ENCODE measurements around the gene FBXO44.
A peak's percentile ranks its signal among the peaks of the same experiment; 100 is the strongest.

FBXO44 gene

DNA sequence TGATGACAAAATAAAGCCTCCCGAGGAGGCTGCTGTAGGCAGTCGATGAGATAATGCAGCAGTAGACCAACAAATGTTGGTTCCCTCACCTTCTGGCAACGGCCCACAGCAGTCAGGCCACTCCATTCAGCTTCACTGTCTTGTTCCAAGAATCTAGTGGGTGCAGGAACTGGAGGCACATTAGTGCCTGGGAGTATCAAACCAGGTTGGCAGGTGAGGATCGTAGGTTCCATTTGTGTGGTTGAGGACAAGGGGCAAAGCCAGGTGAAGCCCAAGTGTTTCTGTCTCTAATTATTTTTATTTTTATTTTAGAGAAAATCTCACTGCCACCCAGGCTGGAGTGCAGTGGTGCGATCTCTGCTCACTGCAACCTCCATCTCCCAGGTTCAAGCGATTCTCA, 13.7 kb upstream of the FBXO44 start:
- no peak for DNase-seq

DNA sequence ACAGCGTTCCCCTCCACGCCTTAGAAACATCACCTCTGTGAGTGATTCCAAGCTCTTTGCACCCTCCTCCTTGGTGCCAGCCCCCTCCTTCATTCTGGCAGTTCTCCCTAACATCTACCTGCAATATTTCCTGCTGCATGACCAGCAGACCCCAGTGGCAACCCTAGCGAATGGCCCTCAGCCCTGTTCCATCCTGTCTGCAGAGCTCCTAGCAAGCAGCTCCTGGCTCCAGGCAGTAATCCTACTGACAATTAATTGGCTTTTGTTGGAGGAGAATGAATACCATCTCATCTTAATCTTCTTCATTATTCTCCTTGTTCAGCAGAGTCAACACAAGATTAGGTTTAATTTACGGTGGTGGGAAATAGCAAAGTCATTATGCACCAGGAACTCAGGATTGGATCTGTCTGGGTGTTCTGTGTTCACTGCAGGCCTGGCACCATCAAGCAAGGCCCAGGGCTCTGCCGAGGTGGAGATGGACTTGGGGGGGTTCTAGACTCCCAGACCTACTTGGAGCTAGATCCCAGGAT, 12.8 kb upstream of the FBXO44 start:
- no peak for DNase-seq

DNA sequence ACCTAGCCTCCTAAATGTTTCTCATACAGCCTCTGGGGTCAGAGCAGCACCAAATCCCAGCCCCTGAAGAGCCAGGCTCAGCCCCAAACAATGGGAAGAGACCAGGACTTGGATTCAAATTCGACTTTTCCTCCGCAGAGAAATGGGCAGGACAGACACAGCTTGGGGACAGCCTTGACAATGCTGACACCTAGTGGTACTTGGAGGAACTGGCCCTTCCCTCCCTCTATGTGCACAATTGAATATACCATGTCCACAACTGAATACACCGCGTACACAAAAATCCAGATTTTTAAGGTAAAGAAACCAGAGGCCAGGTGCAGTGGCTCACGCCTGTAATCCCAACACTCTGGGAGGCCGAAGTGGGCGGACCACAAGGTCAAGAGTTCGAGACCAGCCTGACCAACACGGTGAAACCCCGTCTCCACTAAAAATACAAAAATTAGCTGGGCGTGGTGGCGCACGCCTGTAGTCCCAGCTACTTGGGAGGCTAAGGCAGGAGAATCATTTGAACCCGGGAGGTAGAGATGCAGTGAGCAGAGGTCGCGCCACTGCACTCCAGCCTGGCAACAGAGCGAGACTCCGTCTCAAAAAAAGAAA, 12.2 kb upstream of the FBXO44 start:
- DNase-seq = peak; percentile 47

DNA sequence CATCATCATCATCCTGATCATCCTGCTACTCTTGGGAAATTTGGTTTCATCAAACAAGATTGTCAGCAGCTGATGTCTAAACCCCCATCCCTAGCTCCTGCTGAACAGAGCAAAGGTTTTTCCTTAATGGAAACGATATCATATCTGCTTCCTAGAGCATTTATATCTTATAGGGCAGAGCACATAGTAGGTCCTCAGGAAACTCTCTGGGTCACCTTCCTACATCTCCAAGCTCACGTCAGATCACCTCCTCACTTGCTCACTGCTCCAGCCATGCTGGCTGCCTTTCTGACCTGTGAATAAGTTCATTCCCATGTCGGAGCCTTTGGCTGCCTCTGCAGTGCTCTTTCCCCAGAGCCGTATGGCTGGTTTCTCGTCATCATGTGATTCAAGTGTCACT, 10.9 kb upstream of the FBXO44 start:
- no peak for DNase-seq

DNA sequence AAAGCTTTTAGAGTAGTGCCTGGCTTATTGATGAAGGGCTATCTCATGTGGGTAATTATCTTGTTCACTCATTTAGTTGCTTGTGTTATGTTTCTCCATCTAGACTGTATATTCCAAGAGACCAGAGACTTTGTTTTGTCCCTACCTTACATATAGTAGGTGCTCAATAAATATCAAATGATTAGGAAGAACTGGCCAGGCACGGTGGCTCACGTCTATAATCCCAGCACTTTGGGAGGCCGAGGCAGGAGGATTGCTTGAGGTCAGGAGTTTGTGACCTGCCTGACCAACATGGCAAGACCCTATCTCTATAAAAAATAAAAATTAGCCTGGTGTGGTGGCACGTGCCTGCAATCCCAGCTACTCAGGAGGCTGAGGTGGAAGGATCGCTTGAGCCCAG, 9.4 kb upstream of the FBXO44 start:
- no peak for DNase-seq

DNA sequence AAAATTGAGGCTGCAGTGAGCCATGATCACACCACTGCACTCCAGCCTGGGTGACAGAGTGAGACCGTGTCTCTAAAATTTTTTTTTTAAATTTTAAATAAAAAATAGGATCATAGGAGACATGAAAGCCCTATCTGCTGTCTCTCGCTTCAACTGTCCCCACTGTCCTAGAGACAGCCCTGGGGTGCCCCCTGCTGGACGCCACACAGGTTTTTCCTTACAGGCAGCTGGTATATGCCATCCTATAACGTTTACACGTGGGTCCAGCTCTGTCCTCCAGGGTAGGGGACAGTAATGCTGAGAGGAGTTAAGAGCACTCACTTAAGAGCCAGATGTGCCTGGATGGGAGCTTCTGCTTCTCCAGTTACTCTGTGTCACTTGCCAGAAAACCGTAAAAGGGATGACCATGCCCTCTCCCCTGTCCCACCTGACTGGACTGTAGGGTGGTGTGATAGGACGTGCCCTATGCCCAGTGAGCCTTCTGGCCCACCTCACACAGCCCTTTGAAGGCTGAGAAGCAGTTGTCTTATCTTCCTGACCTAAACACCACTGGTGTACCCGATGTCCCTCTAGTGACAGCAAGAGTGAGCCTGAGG, 8.9 kb upstream of the FBXO44 start:
- DNase-seq = peak; percentile 74

DNA sequence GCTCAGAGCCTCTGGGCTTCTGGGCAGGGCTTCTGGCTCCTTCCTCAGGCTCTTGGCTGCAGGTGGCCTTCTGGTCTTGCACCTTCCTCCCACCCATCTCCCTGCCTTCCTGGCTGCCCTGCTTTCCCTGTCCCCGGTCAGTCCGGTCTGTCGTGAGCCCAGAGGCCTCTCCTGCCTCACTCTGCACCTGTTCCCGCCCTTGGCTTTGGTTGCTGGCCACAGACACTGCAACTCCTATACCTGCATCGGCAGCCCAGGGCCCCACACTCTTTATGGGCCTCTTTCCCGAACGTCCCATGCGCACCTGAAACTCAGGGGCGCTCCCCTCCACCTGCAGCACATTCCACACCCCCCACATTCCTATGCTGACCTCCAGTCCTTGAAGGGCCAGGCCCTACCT, 8.4 kb upstream of the FBXO44 start:
- DNase-seq = no peak

DNA sequence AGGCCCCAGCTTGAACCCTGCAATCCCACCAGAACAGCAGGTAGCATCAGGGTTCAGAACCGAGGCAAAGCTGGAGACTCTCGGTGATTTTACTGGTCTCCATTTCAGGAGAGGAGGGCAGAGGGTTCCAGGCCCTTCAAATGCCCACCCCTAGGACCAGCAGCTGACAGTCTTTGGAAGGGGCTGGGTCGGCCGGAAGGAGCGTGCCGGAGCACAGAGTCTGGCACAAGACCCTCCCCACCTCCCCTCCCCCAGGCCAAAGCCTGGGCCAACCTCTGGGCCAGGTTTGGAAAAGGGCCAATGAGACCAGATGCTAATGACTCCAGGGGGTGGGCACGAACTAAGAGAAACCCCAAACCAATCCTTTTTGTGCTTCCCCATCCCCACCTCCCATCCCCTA, 7.3 kb upstream of the FBXO44 start:
- no peak for DNase-seq

DNA sequence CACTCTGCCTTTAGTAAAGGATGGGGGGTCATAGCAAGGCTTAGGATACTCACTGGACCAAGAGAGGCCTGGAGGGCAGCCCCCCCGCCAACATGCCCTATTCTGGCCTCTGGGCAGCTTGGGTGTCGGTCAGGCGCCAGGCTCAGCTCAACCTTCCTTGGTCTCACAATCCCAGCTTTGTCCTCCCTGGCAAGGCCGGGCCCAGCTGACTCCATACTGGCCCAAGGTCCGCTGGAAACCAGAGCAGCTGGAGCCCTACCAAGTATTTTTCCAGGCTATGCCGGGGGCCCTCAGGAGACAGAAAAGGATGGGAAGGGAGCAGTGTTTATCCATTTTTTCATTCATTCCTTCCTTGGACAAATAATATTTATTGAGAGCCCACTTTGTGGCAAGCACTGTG, 6.6 kb upstream of the FBXO44 start:
- no peak for DNase-seq

DNA sequence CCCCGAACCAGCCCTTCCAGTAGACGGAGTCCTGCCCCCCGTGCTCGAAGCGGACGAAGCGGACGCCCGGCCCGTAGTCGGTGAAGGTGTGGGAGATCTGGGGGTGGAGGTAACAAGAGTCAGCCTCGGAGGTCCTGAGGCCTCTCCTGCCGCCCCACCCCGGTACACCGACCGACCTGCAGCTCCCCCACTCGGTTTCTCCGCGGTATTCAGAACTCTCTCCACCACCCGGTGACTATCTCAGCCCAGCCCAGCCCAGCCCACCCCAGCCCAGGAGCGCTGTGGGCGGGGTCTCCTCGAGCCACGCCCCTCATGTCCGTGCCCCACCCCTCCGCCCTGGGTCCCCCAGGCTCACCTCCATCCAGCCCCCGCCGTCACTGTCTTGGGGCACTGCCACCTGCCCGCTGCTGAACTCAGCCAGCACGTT, 5.9 kb upstream of the FBXO44 start:
- no peak for DNase-seq

DNA sequence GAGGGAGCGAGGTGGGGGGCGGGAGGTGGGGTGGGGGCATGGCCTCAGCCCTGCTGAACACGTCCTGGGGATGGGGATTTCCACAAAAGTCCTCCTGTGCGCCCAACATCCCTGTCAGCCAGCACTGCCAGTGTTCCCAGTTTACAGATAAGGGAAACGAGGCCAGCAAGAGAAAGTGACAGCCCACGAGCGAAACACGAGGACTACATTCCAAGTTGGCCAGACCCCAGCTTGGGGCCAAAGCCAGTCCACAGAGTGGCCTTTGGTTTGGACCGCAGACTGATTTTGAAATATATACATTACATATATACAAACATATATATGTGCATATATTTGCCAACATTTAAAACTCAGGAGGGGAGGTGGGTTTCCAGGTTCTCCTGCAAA, 5.4 kb upstream of the FBXO44 start:
- DNase-seq = no peak

DNA sequence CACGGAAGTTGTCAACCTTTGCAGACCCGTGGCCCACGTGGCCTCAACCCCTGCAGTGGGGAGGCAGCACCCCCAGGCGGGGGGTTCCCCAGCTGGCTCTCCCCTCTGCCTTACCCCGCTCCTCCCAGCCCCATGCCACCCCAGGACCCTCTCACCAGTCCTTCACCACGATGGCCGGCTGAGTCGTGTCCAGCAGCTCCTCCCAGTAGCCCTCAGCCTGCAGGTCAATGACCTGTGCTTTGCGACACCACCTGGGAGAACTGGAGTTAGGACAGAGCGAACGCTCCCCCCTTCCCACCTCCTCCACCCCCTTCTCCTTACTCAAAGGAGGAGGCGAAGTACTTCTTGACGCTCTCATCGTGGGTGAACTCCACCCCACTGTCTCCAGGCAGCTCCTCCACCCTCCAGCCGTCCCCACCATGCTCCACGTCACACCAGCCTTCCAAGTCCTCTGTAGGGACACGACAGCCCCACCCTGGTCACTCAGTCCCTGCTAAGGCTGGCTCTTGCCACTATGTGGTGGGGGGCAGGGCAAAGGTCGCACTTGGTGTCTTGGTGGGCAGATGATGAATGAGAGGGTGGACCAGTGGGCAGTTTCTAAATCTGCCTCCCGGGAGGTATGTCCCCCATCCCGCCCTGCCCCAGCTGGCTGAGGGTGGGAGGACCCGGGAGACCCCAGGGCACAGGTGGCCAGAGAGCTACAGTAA, 4.9 kb upstream of the FBXO44 start:
- DNase-seq = no peak

DNA sequence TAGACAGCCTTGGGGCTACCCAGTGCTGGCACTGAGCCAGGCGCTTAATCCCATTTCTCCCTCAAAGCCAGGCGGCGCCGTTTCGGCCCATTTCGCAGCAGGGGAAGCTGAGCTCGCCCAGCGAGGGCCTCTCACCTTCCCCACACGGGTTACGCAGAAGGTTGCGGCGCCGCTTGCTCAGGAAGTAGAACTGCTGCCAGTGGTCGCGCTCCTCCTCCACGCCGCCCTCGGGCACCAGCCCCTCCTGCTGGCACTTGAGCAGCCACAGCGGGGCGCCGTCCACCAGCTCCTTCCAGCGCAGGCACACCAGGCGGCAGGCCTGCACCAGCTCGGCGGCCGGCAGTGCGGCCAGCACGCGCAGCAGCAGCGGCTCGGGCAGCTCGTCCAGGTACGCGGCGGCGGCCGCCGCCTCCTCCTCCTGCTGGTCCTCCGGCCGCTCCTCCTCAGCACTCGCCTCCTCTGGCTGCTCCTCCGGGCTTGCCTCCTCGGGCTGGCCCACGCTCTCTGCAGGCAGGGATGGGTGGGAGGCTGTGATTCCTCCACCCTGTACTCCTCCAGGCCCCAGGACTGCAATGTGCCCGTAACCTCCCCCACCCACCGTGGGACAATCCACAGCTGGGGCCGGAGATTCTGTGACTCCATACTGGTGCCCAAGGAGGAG, 4.2 kb upstream of the FBXO44 start:
- DNase-seq = no peak

DNA sequence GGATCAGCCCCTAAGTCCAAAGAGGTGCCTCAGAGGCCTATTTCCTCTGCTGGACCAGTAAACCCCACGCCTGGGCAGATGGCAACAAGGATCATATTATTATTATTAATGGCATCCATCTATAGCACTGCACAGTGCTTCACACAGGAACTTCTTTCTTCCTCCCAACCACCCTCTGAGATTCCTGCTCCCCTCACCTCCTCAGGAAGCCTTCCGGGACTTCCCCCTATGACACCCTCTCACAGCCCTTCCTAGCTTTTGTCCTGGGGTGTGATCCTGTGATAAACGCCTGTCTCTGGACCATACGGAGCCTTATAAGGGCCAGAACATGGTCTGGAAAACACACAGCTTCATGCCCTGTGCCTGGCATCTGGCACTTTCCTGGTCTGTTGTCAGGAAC, 3.7 kb upstream of the FBXO44 start:
- no peak for DNase-seq

DNA sequence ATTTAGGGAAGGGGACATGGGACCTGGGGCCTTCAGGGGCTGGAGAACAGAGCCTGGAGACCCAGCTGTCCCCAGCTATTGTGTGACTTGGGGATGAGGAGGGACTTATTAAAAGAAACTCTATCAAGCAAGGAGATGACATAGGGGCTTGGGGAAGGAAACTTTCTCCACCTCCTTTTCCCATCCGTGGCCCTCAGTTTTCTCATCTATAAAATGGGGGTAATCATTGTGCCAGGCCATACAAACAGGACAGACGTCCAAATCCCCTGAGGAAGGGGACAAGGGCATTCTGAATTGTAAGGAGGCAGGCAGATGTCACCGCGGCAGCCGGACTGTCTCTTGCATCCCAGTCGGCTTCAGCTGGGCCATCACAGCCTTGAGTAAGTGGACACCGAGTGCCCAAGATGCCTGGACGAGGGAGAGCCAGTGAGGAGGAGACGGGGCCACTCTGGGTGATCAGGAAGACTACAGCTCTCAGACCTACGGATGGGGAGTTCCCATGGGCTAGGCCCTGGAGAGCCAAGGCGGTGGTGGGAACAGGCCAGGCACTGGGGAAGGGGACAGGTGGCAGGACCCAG, 2.4 kb upstream of the FBXO44 start:
- no peak for DNase-seq

DNA sequence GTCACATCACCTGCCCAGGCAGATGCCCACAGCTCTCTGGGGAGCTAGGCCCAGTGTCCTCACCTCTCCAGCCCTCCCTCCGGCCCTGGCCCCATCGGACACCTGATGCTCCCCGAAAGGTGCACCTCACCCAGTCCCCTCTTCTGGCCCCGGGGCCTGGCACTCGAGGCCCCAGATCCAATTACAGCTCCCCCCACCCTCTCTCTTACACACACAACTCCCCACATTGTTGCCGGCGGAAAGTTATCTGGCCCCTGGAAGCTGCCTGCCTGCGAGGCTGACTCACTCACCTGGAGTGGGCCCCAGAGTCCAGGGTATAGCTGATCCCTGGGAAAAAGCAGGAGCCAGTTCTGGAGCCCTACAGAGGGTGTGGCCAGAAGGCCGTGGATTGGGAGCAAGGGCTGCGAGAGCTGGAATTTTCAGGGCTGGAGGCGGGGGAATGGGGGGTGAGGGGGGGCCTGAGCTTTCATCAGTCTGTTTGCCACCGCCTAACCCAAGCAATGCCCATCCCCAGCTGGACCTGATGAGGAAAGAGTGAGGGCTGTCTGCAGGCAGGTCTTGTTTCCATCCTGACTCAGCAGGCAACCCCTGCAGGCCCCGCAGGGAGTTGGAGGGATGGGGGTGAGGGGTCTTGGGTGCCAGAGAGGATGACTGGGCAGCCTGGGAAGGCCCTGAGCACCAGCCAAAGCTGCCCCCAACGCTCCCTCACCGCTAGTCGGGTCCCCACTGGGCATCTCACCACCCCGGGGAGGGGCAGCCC, 1.4 kb upstream of the FBXO44 start:
- no peak for DNase-seq

DNA sequence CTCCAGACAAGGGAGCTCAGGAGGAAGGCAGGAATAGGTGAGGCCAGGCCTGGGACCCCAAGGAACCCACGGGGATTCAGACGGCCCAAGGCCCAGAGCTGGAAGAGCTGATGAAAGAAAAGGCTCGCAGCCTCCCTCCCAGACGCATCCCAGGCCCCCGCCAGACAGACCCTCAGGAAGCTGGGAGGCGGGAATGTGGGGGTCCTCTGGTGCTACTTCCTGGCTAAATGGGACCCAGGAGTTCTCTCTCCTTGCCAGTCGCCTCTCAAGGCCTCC, 878 bp upstream of the FBXO44 start:
- DNase-seq = no peak

DNA sequence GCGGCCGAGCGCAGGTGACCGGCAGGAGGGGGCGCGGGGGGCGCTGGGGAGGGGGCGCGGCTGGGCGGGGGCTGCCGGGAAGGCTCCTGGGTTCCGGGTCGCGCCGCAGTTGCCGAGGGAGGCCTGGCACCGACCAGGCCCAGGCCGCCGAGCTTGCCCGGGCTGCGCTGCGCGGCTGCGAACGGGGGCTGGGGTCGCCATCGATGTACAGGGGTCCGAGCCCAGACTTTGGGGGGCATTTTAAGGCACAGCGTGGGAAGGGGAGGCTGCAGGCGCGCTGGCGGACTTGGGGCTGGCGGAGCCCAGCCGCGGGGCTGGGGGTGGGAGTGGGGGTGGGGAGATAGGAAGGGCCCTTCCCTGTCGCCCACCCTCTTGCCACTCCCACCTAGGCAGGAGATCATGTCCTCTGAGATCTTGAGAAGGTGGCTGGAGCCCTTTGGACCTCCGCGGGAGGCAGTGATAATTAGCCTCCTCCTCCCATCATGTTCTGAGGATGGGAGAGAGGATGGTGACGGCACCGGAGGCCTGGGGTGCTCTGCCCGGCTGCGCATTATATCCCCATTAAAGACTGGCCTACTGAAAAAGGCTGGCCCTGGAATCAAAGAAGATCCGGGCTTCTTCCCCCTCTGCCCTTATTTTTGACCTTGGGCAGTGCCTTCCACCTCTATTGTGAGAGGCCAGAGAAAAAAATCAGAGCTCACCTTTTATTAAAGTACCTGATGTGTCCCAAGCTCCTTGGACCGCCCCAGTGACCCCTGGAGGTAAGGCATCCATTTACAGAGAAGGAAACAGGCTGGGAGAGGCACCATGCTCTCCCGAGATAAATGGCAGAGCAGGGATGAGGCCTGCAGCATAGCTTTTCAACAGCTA, 497 bp downstream of the FBXO44 start:
- no peak for DNase-seq

DNA sequence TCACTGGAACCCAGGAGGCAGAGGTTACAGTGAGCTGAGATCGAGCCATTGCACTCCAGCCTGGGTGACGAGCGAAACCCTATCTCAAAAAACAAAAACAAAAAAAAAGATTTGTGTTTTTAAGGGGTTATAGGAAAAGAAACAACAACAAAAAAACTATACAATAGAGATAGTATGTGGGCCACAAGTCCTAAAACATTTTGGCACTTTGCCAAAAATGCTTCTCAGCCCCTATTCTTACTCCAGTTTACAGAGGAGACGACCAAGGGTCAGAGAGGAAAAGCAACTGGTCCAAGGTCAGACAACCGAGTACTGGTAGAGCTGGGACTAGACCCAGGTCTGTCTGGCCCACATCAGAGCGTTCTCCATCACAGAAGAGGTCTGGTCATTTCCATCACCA, 3.0 kb downstream of the FBXO44 start:
- DNase-seq = no peak

DNA sequence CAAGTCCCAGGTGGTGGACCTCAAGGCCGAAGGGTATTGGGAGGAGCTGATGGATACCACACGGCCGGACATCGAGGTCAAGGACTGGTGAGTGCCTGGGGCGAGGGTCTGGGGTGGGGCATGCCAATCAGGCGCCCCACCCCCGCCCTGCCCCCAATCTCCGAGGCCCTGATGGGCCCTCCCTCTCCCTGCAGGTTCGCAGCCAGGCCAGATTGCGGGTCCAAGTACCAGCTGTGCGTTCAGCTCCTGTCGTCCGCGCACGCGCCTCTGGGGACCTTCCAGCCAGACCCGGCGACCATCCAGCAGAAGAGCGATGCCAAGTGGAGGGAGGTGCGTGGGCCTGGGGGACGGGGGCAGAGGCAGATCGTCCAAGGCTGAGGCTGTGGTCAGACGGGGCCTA, 3.9 kb downstream of the FBXO44 start:
- no peak for DNase-seq

DNA sequence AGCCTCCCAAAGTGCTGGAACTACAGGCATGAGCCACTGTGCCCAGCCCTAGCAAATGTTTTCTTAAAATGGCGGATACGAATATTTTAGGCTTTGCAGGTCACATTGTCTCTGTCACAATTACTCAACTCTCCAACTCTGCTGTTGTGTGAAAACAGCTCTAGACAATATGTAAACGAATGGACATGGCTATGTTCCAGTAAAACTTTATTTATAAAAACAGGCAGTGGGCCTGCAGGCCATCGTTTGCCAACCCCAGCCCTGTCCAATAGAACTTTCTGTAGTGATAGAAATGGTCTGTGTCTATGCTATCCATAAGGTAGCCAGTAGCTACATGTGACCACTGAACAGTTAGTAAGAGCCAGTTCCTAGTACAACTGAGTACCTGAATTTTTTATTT, 5.1 kb downstream of the FBXO44 start:
- no peak for DNase-seq

DNA sequence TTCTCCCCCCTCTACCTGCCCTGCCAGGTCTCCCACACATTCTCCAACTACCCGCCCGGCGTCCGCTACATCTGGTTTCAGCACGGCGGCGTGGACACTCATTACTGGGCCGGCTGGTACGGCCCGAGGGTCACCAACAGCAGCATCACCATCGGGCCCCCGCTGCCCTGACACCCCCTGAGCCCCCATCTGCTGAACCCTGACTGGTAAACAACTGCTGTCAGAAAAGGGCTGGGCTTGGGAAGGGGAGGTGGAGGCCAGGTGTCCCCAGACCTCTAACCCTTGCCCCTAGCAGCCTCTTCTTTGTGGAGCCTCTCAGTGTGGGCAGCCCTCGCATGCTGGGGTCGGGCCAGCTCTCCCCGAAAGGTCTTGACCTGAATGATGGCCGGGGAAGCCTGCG, 6.4 kb downstream of the FBXO44 start:
- no peak for DNase-seq

All from NCI-H2171 (cell line).